HG02588 (cell line): ENCODE results near the gene MRPL42.
"Not testable (repeated sequence)": the region's sequence is repeated elsewhere in the genome, so short reads cannot be mapped to it uniquely, and the experiment has no call there.

Experiments used
- ATAC-seq: cut with Tn5 transposase; IDR thresholded peaks from one replicate; pipeline ENCODE4 v1.9.1; 2021; ENCODE audit warnings: mild to moderate bottlenecking, moderate library complexity; ENCODE audit not compliant: unreplicated experiment

The MRPL42 gene

DNA sequence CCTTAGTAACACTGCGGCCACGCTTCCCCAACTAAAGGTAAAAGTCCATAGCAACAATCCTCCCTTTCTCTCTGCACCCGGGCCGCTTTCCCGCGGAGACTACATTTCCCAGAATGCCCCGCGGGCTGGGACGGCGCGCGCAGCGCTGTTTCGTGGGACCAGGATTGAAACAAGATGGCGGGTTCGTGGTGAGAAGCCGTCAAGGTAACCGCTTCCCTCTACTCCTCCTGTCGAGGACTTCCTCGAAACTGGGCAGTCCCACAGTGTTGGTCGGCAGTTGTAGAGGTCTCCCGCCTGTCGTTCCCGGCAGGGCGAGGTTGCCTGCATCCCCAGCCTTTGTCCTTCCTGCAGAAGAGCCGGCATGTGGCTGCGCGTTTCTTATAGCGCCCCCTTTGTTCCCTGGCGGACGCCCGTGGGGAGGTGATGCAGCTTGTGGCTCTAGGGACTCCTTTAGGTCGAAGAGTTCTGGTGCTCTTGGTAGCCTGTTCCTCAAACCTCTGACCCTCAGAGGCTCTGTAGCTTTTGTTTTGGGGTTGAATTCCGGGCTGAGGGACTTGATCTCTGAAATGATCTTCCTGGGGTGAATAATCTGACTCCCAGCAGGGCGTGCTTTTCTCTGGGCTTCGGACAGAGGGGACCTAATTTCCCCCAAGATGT is at the start of gene MRPL42:
Gene MRPL42, plus strand, starts transcription at position 164 of the 657 bp plus-strand sequence. CDS start 1,772 bp downstream, outside the sequence.
- peak; percentile 89 for ATAC-seq

DNA sequence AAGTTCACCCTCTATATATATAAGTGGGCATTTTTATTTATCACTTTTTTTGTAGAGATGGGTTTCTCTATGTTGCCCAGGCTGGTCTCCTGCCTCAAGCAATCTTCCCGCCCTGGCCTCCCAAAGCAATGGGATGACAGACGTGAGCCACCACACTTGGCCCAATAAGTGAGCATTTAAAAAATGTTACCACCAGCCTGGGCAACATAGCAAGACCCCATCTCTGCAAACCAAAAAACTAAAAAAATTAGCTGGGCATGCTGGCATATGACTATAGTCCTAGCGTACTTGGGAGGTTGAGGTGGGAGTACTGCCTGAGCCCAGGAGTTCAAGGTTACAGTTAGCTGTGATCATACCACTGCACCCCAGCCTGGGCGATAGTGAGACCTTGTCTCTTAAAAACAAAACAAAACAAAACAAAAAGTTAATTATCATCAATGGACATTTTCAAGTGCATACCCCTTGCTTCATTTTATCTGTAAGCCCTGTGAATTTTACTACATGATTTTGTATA is 49.3 kb upstream of the MRPL42 start:
- ATAC-seq, result no peak

- ATAC-seq, result no peak
Measured at GRCh38 chr12:93419388-93420034, 47.8 kb upstream of the MRPL42 start.

GRCh38 chr12:93422050-93422449 is 45.3 kb upstream of the MRPL42 start:
- ATAC-seq, result no peak

DNA sequence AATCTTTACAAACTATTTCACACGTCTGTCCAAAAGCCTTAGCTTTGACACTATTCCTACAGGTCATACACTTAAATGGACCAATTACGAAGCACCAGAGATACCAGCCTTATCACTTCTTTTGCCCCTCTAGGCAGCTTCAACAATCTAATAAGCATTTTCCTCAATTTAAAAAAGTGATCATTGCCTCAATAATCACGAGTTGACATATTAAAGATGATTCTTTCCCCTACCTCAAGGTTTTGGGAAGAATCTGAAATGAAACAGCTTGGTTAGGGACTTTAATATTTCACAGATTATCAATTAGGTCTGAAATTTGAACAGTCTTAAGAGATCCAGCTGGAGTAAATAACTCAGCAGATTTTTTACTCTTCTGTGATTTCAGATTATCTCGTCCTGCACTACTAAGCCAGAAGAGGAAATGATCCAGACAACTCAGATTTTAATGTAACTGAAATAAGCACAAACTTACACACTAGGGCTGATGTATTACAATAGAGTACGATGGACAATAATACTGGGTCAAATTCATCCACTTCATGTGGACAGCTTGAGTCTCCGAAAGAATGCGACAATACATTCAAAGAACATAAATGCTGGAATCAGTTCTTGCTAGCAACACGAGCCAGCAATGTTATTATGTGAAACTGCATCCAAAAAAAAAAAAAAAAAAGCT is 41.4 kb upstream of the MRPL42 start:
- no peak for ATAC-seq

DNA sequence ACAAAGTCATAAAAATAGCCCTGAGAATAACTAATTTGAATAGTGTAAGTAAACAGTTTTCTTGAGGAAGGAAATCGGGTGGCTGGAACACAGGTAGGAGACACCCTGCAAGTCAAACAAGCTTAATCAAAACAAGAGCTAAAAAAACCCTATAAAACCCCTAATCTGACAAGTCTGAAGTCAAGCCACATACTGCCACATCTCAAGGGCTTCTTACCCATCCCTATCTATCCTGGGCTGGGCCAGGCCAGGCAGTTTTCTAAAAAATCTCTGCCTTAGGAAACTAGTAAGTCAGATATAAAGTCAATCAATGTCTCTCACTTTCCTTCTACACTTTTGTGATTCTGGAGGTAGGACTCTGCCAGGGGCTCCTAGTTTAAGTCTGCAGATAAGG is 40.9 kb upstream of the MRPL42 start:
- no peak for ATAC-seq

GRCh38 chr12:93427779-93428564 is 39.3 kb upstream of the MRPL42 start:
- no peak for ATAC-seq

DNA sequence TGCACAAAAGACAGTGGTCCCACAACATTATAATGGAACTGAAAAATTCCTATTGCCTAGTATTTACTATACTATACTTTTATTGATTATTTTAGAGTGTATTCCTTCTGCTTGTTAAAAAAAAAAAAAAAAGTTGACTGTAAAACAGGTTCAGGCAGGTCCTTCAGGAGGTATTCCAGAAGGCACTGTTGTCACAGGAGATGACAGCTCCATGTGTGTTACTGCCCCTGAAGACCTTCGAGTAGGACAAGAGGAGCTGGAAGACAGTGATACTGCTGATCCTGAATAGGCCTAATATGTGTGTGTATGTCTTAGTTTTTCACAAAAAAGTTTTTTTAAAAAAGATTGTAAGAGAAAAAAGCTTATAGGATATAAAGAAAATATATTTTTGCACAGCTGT is 37.9 kb upstream of the MRPL42 start:
- ATAC-seq, result no peak

- no peak for ATAC-seq
Measured at GRCh38 chr12:93429852-93430251, 37.5 kb upstream of the MRPL42 start.

DNA sequence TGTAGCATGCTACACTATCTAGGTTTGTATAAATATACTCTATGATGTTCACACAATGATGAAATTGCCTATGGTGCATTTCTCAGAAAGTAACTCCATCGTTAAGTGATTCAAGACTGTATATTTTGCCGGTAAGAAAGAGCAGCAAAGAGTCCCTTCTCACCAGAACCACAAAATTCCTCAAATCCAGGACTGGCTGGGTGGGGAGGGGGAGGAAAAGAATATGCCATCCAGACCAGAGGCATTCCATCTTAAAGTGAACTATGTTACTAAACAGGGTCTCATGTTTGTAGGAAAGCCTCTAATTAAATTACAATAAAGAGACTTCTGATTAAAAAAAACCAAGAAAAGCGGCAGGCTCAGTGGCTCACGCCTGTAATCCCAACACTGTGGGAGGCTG is 37.0 kb upstream of the MRPL42 start:
- ATAC-seq, result no peak

- not testable (repeated sequence) for ATAC-seq
Measured at GRCh38 chr12:93432031-93432430, 35.3 kb upstream of the MRPL42 start.

DNA sequence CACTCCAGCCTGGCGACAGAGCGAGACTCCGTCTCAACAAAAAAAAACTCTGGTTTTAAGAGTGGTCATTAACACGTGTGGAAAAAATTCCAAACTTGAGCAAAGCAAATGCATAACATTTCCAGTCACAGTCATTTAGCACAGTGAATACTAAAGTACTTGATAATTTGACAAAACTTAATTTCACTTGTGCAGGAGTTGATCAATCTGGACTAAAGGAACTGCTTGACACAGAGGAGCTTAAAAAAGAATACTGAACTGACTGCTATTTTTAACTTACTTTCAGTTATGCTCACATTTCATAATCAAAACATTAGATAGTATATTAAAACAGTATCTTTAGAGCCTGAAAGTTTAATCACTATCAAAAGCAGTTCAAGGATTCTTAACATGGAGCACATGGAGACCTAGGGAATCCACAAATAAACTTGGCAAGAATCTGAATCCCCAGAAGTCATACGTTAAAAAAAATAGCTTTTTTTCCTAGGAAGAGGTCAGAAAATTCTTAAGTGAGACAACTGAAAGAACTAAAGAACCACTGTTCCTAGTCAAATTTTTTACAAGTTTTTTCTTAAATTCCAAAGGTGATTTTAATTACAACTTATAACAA is 33.0 kb upstream of the MRPL42 start:
- no peak for ATAC-seq

GRCh38 chr12:93438266-93439050 is 28.9 kb upstream of the MRPL42 start:
- ATAC-seq, result no peak

GRCh38 chr12:93440043-93440835 is 27.1 kb upstream of the MRPL42 start:
- ATAC-seq, result no peak

GRCh38 chr12:93441081-93441616 is 26.2 kb upstream of the MRPL42 start:
- peak; percentile 7 for ATAC-seq

- peak; percentile 79 for ATAC-seq
Measured at GRCh38 chr12:93441617-93442410, 25.5 kb upstream of the MRPL42 start, which contains the start of gene UBE2N. Gene UBE2N (minus strand): TSS chr12:93441947. CDS start chr12:93441884, 63 bp downstream.

DNA sequence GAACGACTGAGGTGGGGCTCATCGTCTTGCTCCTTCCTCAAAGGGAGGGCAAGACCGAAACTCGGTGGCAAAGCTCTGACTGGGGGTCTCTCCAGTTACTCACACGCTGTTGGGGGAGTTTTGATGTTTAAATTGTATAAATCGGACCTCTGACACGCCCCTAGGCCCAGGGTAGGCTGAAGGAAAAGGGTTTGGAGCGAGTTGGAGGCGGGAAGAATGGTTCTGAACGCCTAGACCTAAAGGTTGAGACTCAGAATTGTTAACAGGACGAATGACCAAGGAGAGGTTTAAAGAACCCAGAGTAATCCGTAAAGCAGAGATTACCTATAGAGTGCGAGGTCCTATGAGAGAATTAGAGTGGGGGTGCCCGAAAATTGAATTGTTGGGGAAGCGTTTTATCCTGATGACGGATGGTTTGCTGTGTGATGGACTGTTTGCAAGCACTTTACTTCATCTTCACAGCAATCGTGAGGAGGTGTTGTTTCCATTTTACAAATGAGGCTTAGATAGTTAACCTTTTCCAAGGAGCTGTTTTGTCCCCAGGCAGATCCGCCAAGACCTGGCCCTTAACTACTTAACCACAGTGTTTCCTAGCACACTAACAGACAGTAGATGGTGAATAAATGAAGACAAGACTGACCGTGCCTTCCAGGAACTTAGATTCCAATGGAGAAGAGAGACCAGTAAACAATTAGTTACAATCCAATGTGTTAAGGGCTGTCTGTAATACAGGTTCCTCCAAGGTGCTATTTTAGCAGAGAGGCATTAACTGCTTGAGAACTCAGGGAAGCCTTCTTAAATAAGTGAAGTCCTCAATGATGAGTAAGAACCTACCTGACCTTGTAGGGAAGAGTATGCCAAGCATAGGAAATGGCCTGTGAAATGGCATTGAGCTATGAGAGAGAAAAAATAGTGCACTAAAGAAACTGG is 24.6 kb upstream of the MRPL42 start:
- no peak for ATAC-seq
